ENCODE measurements around the gene EVX1.

GRCh38 chr7:27203365-27203953 is 39.1 kb upstream of the EVX1 start:
- TF ChIP-seq CTCF (IDR thresholded peaks at IDR 0.05; ENCODE audit: control extremely low read depth in 1 of 3, insufficient read depth in 1 of 3, low read depth in 1 of 3, low read length in 3 of 3) (no peak), CBX5 (IDR thresholded peaks at IDR 0.05; ENCODE audit: low read depth, low read length) (no peak), YY1 (IDR thresholded peaks at IDR 0.05; ENCODE audit: low read depth, low read length) (no peak), EZH2 (IDR thresholded peaks at IDR 0.05; ENCODE audit: low read depth, low read length, severe bottlenecking) (peak; percentile 8), PHF8 (conservative IDR thresholded peaks at IDR 0.05; ENCODE audit: low read depth, low read length) (no peak), POLR2A (IDR thresholded peaks at IDR 0.05; ENCODE audit: control extremely low read depth in 1 of 2, low read depth in 2 of 2, low read length in 2 of 2) (no peak)

Measured in H1 (cell line).